ENCODE data around the gene STAB2.

Gene STAB2

GRCh38 chr12:103774977-103775560 is 188.0 kb downstream of the STAB2 start:
- H3K9ac ChIP-seq (ENCODE audit: low read length in 2 of 2) = no peak overlapping the region
- H3K9me3 ChIP-seq (ENCODE audit: control insufficient read depth in 2 of 2, low read length in 2 of 2) = no peaks in the 10 kb centered on the region
- no peak overlapping the region for H3K4me3 ChIP-seq (ENCODE audit: low read length in 2 of 2)
- peaks cover 20% of the 10 kb centered on the region for H3K4me1 ChIP-seq (ENCODE audit: control insufficient read depth, insufficient read depth, low read length)
- no peak overlapping the region for H3K27ac ChIP-seq (ENCODE audit: low read length)
- peaks cover 37 to 46% of the 10 kb centered on the region in 2 donors for H3K36me3 ChIP-seq (ENCODE audit: control insufficient read depth in 2 of 2, insufficient read depth in 2 of 2, low read length in 2 of 2)
- H3K27me3 ChIP-seq (ENCODE audit: control insufficient read depth in 1 of 2, insufficient read depth in 2 of 2, low read length in 2 of 2) = no peaks in the 10 kb centered on the region

- peaks cover 43 to 45% of the 10 kb centered on the region in 2 donors for H3K36me3 ChIP-seq (ENCODE audit: control insufficient read depth in 2 of 2, insufficient read depth in 2 of 2, low read length in 2 of 2)
- H3K27ac ChIP-seq (ENCODE audit: low read length) = no peak overlapping the region
- no peak overlapping the region for H3K9ac ChIP-seq (ENCODE audit: low read length in 2 of 2)
- H3K4me1 ChIP-seq (ENCODE audit: control insufficient read depth, insufficient read depth, low read length) = no peaks in the 10 kb centered on the region
- H3K4me3 ChIP-seq (ENCODE audit: low read length in 2 of 2) = no peak overlapping the region
- no peaks in the 10 kb centered on the region for H3K27me3 ChIP-seq (ENCODE audit: control insufficient read depth in 1 of 2, insufficient read depth in 2 of 2, low read length in 2 of 2)
- no peaks in the 10 kb centered on the region for H3K9me3 ChIP-seq (ENCODE audit: control insufficient read depth in 2 of 2, low read length in 2 of 2)
These were observed 191.7 kb downstream of the STAB2 start for GRCh38 chr12:103778781-103779180.

DNA sequence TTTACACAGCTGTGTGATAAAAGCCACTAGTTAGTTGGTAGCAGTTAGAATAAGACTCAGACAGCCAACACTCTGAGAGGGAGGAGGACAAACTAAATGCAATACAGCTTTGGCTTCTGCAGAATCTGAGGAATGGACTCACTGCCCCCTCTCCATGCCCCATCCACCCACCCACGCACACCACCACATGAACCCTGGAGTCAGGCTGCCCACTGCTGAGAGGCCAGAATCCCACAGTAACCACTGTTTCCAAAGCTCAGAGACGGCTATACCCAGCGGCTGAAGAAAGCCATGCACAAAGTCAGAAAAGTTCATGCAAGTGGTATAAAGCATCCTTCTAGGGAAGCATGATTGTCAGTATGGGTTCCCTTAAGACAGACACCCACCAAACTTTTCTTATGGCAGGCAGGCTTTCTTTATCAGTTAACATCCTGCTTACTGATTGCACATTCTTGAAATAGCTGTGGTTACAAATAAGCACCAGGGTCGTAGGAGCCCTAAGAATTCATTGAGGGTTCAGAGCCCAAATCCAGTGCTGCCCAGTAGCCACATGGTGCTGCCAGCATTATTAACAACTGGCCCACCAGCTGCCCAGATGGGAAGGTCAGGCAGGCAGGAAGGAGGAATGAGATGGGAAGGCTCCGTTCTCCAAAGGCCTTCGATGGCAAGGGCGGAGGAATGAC is 192.5 kb downstream of the STAB2 start:
- H3K9ac ChIP-seq (ENCODE audit: low read length in 2 of 2) = no peak overlapping the region
- H3K36me3 ChIP-seq (ENCODE audit: control insufficient read depth in 2 of 2, insufficient read depth in 2 of 2, low read length in 2 of 2) = peaks cover 48 to 52% of the 10 kb centered on the region in 2 donors
- H3K4me1 ChIP-seq (ENCODE audit: control insufficient read depth, insufficient read depth, low read length) = no peaks in the 10 kb centered on the region
- H3K27me3 ChIP-seq (ENCODE audit: control insufficient read depth in 1 of 2, insufficient read depth in 2 of 2, low read length in 2 of 2) = no peaks in the 10 kb centered on the region
- no peak overlapping the region for H3K27ac ChIP-seq (ENCODE audit: low read length)
- no peaks in the 10 kb centered on the region for H3K9me3 ChIP-seq (ENCODE audit: control insufficient read depth in 2 of 2, low read length in 2 of 2)
- H3K4me3 ChIP-seq (ENCODE audit: low read length in 2 of 2) = no peak overlapping the region

DNA sequence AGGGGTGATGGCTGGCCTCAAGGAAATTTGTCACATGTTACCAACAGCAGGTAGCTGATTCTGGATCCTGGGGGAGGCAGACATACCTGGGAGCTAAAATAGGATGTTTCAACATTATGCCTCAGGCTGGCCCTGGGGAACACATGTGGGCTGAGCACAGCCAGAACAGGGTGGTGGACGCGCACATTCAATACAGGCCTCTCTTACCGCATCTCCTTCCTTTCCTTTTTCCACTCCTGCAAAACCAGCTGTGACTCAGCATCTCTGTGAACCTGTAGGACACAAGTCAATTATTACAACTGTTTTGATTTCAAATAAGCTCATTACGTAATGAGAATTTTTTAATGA is 193.0 kb downstream of the STAB2 start:
- no peaks in the 10 kb centered on the region for H3K9me3 ChIP-seq (ENCODE audit: control insufficient read depth in 2 of 2, low read length in 2 of 2)
- H3K27ac ChIP-seq (ENCODE audit: low read length) = no peak overlapping the region
- no peaks in the 10 kb centered on the region for H3K4me1 ChIP-seq (ENCODE audit: control insufficient read depth, insufficient read depth, low read length)
- H3K27me3 ChIP-seq (ENCODE audit: control insufficient read depth in 1 of 2, insufficient read depth in 2 of 2, low read length in 2 of 2) = no peaks in the 10 kb centered on the region
- H3K36me3 ChIP-seq (ENCODE audit: control insufficient read depth in 2 of 2, insufficient read depth in 2 of 2, low read length in 2 of 2) = peaks cover 52 to 55% of the 10 kb centered on the region in 2 donors
- H3K4me3 ChIP-seq (ENCODE audit: low read length in 2 of 2) = no peak overlapping the region
- no peak overlapping the region for H3K9ac ChIP-seq (ENCODE audit: low read length in 2 of 2)

GRCh38 chr12:103780992-103781391 is 193.9 kb downstream of the STAB2 start:
- Histone ChIP-seq H3K36me3 (ENCODE audit: control insufficient read depth in 2 of 2, insufficient read depth in 2 of 2, low read length in 2 of 2) (peaks cover 52% of the 10 kb centered on the region in 2 donors), H3K4me1 (ENCODE audit: control insufficient read depth, insufficient read depth, low read length) (no peaks in the 10 kb centered on the region), H3K27ac (ENCODE audit: low read length) (no peak overlapping the region), H3K4me3 (ENCODE audit: low read length in 2 of 2) (no peak overlapping the region), H3K27me3 (ENCODE audit: control insufficient read depth in 1 of 2, insufficient read depth in 2 of 2, low read length in 2 of 2) (no peaks in the 10 kb centered on the region), H3K9ac (ENCODE audit: low read length in 2 of 2) (no peak overlapping the region), H3K9me3 (ENCODE audit: control insufficient read depth in 2 of 2, low read length in 2 of 2) (no peaks in the 10 kb centered on the region)

GRCh38 chr12:103782399-103782798 is 195.3 kb downstream of the STAB2 start:
- Histone ChIP-seq H3K4me1 (ENCODE audit: control insufficient read depth, insufficient read depth, low read length) (no peaks in the 10 kb centered on the region), H3K9me3 (ENCODE audit: control insufficient read depth in 2 of 2, low read length in 2 of 2) (no peaks in the 10 kb centered on the region), H3K36me3 (ENCODE audit: control insufficient read depth in 2 of 2, insufficient read depth in 2 of 2, low read length in 2 of 2) (peaks cover 45 to 48% of the 10 kb centered on the region in 2 donors), H3K4me3 (ENCODE audit: low read length in 2 of 2) (no peak overlapping the region), H3K9ac (ENCODE audit: low read length in 2 of 2) (no peak overlapping the region), H3K27ac (ENCODE audit: low read length) (no peak overlapping the region), H3K27me3 (ENCODE audit: control insufficient read depth in 1 of 2, insufficient read depth in 2 of 2, low read length in 2 of 2) (no peaks in the 10 kb centered on the region)

- no peak overlapping the region for H3K9ac ChIP-seq (ENCODE audit: low read length in 2 of 2)
- peaks cover 44 to 45% of the 10 kb centered on the region in 2 donors for H3K36me3 ChIP-seq (ENCODE audit: control insufficient read depth in 2 of 2, insufficient read depth in 2 of 2, low read length in 2 of 2)
These were observed 196.9 kb downstream of the STAB2 start for GRCh38 chr12:103783744-103784664.

DNA sequence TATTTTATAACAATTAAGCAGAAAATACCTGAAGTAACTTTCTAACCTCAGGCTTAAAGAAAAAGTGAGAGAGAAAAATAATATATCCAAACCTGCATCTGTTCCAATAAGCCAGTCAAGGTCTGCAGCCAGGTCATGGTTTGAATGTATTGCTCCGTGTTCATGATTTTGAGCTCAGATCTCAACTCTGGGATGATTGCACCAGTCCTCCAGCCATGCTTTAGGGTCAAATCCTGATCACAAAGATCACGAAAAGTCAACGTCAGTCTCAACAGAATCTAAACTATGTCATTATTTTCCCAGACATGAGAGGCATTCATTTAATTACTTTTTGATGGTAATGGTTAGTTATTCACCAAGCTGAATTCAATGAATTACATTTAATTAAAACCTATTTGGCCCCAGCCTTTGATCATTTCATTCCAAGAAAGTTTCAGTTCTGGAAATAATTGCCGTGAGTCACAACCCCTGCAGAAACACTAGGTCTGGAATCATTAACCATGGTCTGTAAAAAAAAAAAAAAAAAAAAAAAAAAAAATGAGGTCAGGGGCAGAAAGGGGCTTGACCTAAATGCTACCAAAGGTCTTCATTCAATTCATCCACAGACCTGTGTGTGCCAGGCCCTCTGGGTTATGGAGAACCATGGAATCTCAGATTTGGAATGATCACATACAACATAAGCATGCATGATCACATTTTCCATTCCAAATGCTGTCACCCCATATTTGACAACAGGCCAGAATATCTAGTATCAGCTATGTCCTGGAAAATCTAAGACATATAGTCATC is 198.4 kb downstream of the STAB2 start:
- H3K27ac ChIP-seq (ENCODE audit: low read length) = no peak overlapping the region

More at GRCh38 chr12:103783744-103784664, 196.9 kb downstream of the STAB2 start:
- no peak overlapping the region for H3K27ac ChIP-seq (ENCODE audit: low read length)
- H3K27me3 ChIP-seq (ENCODE audit: control insufficient read depth in 1 of 2, insufficient read depth in 2 of 2, low read length in 2 of 2) = no peaks in the 10 kb centered on the region
- no peaks in the 10 kb centered on the region for H3K4me1 ChIP-seq (ENCODE audit: control insufficient read depth, insufficient read depth, low read length)
- no peak overlapping the region for H3K4me3 ChIP-seq (ENCODE audit: low read length in 2 of 2)
- no peaks in the 10 kb centered on the region for H3K9me3 ChIP-seq (ENCODE audit: control insufficient read depth in 2 of 2, low read length in 2 of 2)

DNA sequence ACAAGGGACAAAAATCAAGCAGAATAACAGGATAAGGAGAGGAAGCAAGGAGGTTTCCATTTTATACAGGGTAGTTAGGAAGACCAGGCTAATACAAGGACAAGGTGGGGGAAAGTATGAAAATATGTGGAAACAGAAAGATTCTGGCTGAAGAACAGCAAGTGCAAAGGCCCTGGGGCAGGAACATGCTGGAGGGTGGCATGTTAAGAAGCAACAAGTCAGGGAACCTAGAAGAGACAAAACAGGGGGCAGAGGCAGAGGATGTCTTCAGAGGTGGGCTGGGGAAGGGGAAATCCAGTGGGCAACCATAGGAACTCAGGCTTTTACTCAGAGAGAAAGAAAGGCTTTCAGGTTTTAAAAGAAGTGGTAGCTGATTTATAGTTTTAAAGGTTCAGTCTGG is 199.1 kb downstream of the STAB2 start:
- Histone ChIP-seq H3K4me1 (ENCODE audit: control insufficient read depth, insufficient read depth, low read length) (no peaks in the 10 kb centered on the region), H3K27ac (ENCODE audit: low read length) (no peak overlapping the region), H3K27me3 (ENCODE audit: control insufficient read depth in 1 of 2, insufficient read depth in 2 of 2, low read length in 2 of 2) (no peaks in the 10 kb centered on the region), H3K4me3 (ENCODE audit: low read length in 2 of 2) (no peak overlapping the region), H3K9me3 (ENCODE audit: control insufficient read depth in 2 of 2, low read length in 2 of 2) (no peaks in the 10 kb centered on the region), H3K9ac (ENCODE audit: low read length in 2 of 2) (no peak overlapping the region), H3K36me3 (ENCODE audit: control insufficient read depth in 2 of 2, insufficient read depth in 2 of 2, low read length in 2 of 2) (peaks cover 33% of the 10 kb centered on the region in 2 donors)

More for the DNA sequence above, 198.4 kb downstream of the STAB2 start:
- H3K36me3 ChIP-seq (ENCODE audit: control insufficient read depth in 2 of 2, insufficient read depth in 2 of 2, low read length in 2 of 2) = peaks cover 32 to 35% of the 10 kb centered on the region in 2 donors
- H3K4me1 ChIP-seq (ENCODE audit: control insufficient read depth, insufficient read depth, low read length) = no peaks in the 10 kb centered on the region
- H3K9me3 ChIP-seq (ENCODE audit: control insufficient read depth in 2 of 2, low read length in 2 of 2) = no peaks in the 10 kb centered on the region
- H3K9ac ChIP-seq (ENCODE audit: low read length in 2 of 2) = no peak overlapping the region
- H3K27me3 ChIP-seq (ENCODE audit: control insufficient read depth in 1 of 2, insufficient read depth in 2 of 2, low read length in 2 of 2) = no peaks in the 10 kb centered on the region
- H3K4me3 ChIP-seq (ENCODE audit: low read length in 2 of 2) = no peak overlapping the region

DNA sequence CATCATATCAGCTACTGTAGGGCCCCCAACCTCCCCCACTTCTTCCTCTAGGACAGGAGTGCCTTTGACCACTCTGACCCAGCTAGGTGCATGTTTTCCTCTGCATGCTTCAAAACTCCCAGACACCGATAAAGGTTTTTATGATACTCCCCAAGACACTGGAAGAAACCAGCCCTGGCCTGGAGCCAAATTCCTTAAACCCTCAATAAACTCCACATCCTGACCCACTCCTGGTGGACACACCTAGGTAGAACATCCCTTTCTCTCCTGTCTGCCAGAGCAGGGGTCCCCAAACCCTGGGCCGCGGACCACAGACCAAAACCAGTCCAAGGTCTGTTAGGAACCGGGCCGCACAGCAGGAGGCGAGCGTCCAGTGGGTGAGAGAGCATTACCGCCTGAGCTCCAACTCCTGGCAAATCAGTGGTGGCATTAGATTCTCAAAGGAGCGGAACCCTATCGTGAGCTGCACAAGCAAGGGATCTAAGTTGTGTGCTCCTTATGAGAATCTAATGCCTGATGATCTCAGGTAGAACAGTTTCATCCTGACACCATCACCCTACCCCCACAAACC is 204.4 kb downstream of the STAB2 start:
- H3K27me3 ChIP-seq (ENCODE audit: control insufficient read depth in 1 of 2, insufficient read depth in 2 of 2, low read length in 2 of 2) = no peaks in the 10 kb centered on the region
- H3K36me3 ChIP-seq (ENCODE audit: control insufficient read depth in 2 of 2, insufficient read depth in 2 of 2, low read length in 2 of 2) = peaks cover 28 to 51% of the 10 kb centered on the region in 2 donors
- H3K9ac ChIP-seq (ENCODE audit: low read length in 2 of 2) = no peak overlapping the region
- H3K9me3 ChIP-seq (ENCODE audit: control insufficient read depth in 2 of 2, low read length in 2 of 2) = no peaks in the 10 kb centered on the region
- no peak overlapping the region for H3K4me3 ChIP-seq (ENCODE audit: low read length in 2 of 2)
- no peak overlapping the region for H3K27ac ChIP-seq (ENCODE audit: low read length)
- H3K4me1 ChIP-seq (ENCODE audit: control insufficient read depth, insufficient read depth, low read length) = peaks cover 9% of the 10 kb centered on the region
